Lower lobe of right lung (tissue), 2 donors: ENCODE measurements around the gene RASSF9. TPM values are rescaled to one million over a fixed set of nuclear protein-coding genes. Genes with fewer than 3 reads are reported as not detected.

Experiments used
- ATAC-seq, 2 donors: fragments of 200-7000 bp; cut with Tn5 transposase; one replicate each; pipeline ENCODE4 v1.9.1; 2020 to 2022; ENCODE audit warnings: mild to moderate bottlenecking in 2 of 2, moderate library complexity in 2 of 2
- DNase-seq: peaks from one replicate; pipeline ENCODE4 v3.0.0-alpha.2; 2020
- H3K27ac ChIP-seq: fragments of 200-600 bp; one replicate; pipeline ENCODE4 v1.8.0; 2022
- H3K27me3 ChIP-seq: fragments of 200-600 bp; one replicate; pipeline ENCODE4 v1.8.0; 2022; ENCODE audit warnings: low read depth
- H3K36me3 ChIP-seq: fragments of 200-600 bp; one replicate; pipeline ENCODE4 v1.8.0; 2022; ENCODE audit warnings: mild to moderate bottlenecking
- H3K4me1 ChIP-seq: fragments of 200-600 bp; one replicate; pipeline ENCODE4 v1.8.0; 2022
- H3K4me3 ChIP-seq: fragments of 200-600 bp; one replicate; pipeline ENCODE4 v1.8.0; 2022; ENCODE audit warnings: mild to moderate bottlenecking
- H3K9me3 ChIP-seq: fragments of 200-600 bp; one replicate; pipeline ENCODE4 v1.8.0; 2022
- intact Hi-C: fragments of 100-400 bp; cut with DNase I; formaldehyde crosslinking; loops from one replicate; pipeline ENCODE4 v1.11.0; 2022
- total RNA-seq: library from RNA; stranded (reverse); fragmentation: NEBNext Ultra II Directional; extraction: Animal tissue kit (Norgen Biotek cat#: 25700); gene quantifications from one replicate; pipeline ENCODE4 v1.2.1, GENCODE V29; 2021
- TF ChIP-seq, protein P1 (sequence below): fragments of 200-600 bp; IDR thresholded peaks from one replicate; pipeline ENCODE4 v1.8.0; 2022; ENCODE audit warnings: antibody characterized with exemption, mild to moderate bottlenecking
- donor health status: DM: no; HTN: yes; CAD: no; lungs with severe emphysema.

The RASSF9 gene
- total RNA-seq, 1 donor from 2014 or later = 11.0 TPM

DNA sequence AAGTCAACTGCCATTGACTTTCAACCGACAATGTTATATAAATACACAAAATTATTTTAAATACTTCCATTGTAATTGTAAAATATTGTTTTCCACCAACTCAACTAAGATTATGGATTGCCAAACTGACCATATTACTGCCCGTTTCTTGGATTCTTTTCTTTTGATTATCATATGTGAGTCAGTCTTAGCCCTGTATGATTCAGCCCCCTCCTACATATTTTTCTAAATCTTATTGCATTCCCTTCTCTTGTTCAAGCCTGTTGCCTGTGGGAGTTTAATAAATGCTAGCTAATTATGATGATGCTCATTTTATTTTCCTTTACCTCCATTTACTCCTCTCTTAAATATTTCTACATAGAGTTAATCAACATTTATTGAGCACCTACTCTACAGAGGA, 6.8 kb downstream of the RASSF9 start:
- Histone ChIP-seq H3K27ac (no peak overlapping the region), H3K4me1 (peaks cover 7% of the 10 kb centered on the region), H3K27me3 (no peaks in the 10 kb centered on the region), H3K9me3 (no peaks in the 10 kb centered on the region), H3K36me3 (no peaks in the 10 kb centered on the region), H3K4me3 (no peak overlapping the region)
- ATAC-seq = no peak
- intact Hi-C loops = no loop called here
- TF ChIP-seq, protein P1, sequence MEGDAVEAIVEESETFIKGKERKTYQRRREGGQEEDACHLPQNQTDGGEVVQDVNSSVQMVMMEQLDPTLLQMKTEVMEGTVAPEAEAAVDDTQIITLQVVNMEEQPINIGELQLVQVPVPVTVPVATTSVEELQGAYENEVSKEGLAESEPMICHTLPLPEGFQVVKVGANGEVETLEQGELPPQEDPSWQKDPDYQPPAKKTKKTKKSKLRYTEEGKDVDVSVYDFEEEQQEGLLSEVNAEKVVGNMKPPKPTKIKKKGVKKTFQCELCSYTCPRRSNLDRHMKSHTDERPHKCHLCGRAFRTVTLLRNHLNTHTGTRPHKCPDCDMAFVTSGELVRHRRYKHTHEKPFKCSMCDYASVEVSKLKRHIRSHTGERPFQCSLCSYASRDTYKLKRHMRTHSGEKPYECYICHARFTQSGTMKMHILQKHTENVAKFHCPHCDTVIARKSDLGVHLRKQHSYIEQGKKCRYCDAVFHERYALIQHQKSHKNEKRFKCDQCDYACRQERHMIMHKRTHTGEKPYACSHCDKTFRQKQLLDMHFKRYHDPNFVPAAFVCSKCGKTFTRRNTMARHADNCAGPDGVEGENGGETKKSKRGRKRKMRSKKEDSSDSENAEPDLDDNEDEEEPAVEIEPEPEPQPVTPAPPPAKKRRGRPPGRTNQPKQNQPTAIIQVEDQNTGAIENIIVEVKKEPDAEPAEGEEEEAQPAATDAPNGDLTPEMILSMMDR = no peak
- DNase-seq = no peak

DNA sequence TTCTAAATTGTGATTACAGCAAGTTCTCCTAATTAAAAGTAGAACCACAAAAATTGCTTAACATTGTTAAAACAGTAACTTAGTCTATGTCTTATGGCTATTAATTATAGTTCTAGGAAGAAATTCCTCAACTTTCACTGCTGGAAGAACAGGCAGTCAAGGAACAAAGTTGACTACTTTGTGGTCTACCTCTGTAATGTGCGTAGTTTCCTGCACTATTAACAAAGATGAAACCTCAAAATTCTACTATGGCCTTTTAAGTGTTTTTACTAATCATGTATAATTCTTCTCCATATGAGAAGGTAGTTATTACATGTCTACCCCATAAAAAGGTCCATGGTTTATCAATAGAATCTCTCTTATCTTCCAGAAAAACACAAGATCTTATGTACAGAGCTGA, 7.6 kb downstream of the RASSF9 start:
- TF ChIP-seq, protein P1 = no peak
- intact Hi-C loops = no loop called here
- H3K36me3 ChIP-seq = no peaks in the 10 kb centered on the region

DNA sequence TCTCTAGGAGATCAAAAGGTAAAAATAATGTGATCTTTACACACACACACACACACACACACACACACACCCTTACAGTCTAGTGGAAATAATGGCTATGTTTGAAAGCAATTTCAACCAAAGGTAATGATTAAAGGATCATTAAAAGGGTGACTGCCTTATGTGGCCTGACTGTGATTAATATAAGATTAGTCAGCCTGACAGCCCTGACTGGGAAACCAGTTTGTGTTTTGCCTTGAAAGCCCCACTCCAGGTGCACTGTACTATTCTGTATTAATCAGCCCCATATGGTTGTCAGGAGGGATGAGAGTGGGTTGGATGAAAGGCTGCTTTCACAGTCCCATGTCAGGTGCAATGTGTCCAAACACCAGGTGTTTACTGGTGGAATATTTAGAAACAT, 10.5 kb downstream of the RASSF9 start:
- Histone ChIP-seq H3K4me1 (peaks cover 26% of the 10 kb centered on the region), H3K9me3 (peaks cover 5% of the 10 kb centered on the region), H3K27ac (no peak overlapping the region), H3K36me3 (no peaks in the 10 kb centered on the region), H3K4me3 (no peak overlapping the region), H3K27me3 (no peaks in the 10 kb centered on the region)
- intact Hi-C loops = no loop called here
- no peak for DNase-seq
- TF ChIP-seq, protein P1 = no peak
- no peak for ATAC-seq

More for the DNA sequence above, 7.6 kb downstream of the RASSF9 start:
- no peaks in the 10 kb centered on the region for H3K27me3 ChIP-seq
- peaks cover 11% of the 10 kb centered on the region for H3K4me1 ChIP-seq
- ATAC-seq (no peak), DNase-seq (no peak)
- H3K27ac ChIP-seq = no peak overlapping the region
- no peak overlapping the region for H3K4me3 ChIP-seq
- H3K9me3 ChIP-seq = no peaks in the 10 kb centered on the region

DNA sequence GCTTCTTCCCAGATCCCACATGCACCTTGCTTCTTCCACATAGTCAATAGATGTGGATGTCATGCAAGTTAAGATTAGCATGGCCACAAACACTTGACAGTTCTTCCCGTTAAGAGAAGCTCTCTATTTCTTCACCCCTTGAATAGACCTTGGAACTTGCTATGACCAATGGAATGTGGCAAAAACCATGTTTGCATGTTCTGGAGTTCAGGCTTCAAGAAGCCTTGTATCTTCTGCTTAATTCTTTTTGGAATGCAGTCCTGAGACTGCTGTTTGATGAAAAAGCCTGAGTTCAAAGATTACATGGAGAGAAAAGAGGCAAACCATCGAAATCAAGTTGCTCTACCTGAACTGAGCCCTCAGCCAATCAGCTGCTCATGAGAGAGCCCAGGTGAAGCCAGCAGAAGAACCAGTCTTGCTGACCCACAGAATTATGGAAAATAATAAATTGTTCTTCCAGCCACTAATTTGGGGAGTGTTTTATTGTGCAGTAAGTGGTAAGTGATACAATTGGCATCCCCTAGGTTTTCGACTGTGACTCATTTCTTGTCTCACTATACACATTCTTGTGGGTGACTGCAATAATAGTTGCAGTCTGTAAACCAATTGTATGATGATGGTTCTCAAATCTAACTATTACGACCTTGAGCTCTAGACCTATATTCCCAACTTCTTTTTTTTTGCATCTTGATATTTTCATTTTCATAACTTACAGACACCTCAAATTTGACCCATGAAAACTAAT, 12.6 kb downstream of the RASSF9 start:
- no peaks in the 10 kb centered on the region for H3K27me3 ChIP-seq
- peaks cover 26% of the 10 kb centered on the region for H3K4me1 ChIP-seq
- H3K36me3 ChIP-seq = no peaks in the 10 kb centered on the region
- ATAC-seq = no peak
- TF ChIP-seq, protein P1 = no peak
- H3K4me3 ChIP-seq = no peak overlapping the region
- H3K27ac ChIP-seq = no peak overlapping the region
- intact Hi-C loops = no loop called here
- peaks cover 5% of the 10 kb centered on the region for H3K9me3 ChIP-seq
- no peak for DNase-seq

DNA sequence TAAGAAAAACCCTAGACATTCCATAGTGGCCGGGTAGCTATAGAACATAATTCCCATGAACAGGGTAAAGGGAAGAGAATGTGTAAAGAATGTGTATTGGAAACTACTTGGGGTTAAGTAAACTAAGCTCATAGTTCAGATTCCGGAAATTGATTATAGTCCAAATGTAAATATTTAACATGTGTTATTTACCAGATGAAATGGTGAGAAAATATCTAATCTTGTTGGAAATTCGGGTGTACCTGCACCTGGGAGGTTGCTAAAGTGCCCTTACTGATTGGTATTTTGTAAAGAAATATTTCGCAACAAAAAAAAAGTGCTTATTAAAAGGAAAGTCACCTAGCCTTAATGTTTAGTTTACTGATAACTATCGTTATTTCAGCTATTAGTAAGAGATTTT, 14.4 kb downstream of the RASSF9 start:
- no peaks in the 10 kb centered on the region for H3K36me3 ChIP-seq
- H3K27ac ChIP-seq = no peak overlapping the region
- ATAC-seq (peak in 1 of 2 donors; percentile 69), DNase-seq (no peak)
- no peaks in the 10 kb centered on the region for H3K27me3 ChIP-seq
- H3K4me3 ChIP-seq = no peak overlapping the region
- H3K4me1 ChIP-seq = peaks cover 26% of the 10 kb centered on the region
- peaks cover 5% of the 10 kb centered on the region for H3K9me3 ChIP-seq
- intact Hi-C loops = no loop called here
- TF ChIP-seq, protein P1 = no peak
